HL-60 (cell line): ENCODE measurements around the gene EVA1C.
"Not testable (repeated sequence)": the region's sequence is repeated elsewhere in the genome, so short reads cannot be mapped to it uniquely, and the experiment has no call there.

Source experiments
- DNase-seq, 2 experiments: peaks; one replicate each; pipeline ENCODE4 v3.0.0-alpha.2; 2010 to 2020; ENCODE audit warnings: low read depth in 1 of 2, low spot score in 1 of 2
- H3K27ac ChIP-seq: fragments of 250-450 bp; sonication (Bioruptor Pico); replicated peaks from 2 replicates; pipeline ENCODE4 v1.5.1; 2020; ENCODE audit warnings: mild to moderate bottlenecking, moderate library complexity
- H3K27me3 ChIP-seq: fragments of 250-450 bp; sonication (Bioruptor Pico); 2 replicates; pipeline ENCODE4 v1.5.1; 2021; ENCODE audit warnings: mild to moderate bottlenecking, moderate library complexity; ENCODE audit not compliant: insufficient read depth, poor library complexity, severe bottlenecking
- H3K4me3 ChIP-seq: replicated peaks from 2 replicates; pipeline ENCODE4 v1.5.1; 2011; ENCODE audit warnings: mild to moderate bottlenecking, control low read depth, low read length; ENCODE audit not compliant: insufficient read depth
- GABPA ChIP-seq: IDR thresholded peaks from 2 replicates; pipeline ENCODE4 v1.6.1; 2012; ENCODE audit warnings: low read depth
- POLR2AphosphoS5 ChIP-seq: IDR thresholded peaks from 2 replicates; pipeline ENCODE4 v1.6.1; 2012; ENCODE audit warnings: low read depth
- REST ChIP-seq: IDR thresholded peaks from 2 replicates; pipeline ENCODE4 v1.6.1; 2012; ENCODE audit warnings: low read depth; ENCODE audit not compliant: insufficient replicate concordance
- SPI1 ChIP-seq: IDR thresholded peaks from 2 replicates; pipeline ENCODE4 v1.6.1; 2012; ENCODE audit warnings: low read depth, mild to moderate bottlenecking, borderline replicate concordance
- TF ChIP-seq, protein P1 (sequence below): IDR thresholded peaks from one replicate; pipeline ENCODE4 v1.5.1; 2011; ENCODE audit warnings: low read length, control low read depth, inconsistent platforms; ENCODE audit not compliant: insufficient read depth

The EVA1C gene

DNA sequence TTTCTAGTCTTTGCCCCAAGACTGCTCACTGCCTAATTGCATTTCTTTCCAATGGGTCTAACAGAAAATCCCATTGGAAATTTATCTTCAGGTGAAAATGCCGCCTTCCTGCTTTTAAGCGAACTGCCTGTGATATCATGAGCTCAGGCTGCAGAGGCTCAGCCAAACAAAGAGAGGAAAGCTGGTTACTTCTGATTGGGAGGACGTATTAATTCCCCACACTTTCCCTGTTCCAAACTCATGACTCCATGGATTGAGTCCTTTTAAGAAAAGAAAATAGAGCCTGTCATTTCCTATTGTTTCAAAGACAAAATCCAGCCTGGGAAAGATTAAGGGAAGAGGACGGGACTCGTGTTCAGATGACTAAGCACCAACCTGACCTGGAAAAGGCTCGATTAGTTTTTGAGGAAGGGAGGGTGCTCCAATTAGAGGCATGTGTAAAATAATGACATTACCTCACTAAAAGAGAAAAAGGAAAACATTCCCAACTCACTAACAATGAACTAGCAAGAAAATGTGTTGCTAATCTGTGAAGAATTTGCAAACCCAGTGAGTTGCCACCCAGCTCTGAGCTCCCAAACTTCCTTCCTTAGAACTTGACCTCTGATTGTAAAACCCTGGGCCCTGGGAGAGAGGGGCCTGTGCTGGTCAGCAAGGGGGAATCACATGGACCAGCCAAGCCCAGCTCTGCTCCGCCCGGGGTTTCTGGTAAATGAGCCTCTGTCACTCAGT lies 111.6 kb downstream of the EVA1C start:
- no peak for DNase-seq
- no peak overlapping the region for H3K4me3 ChIP-seq
- TF ChIP-seq, protein P1, sequence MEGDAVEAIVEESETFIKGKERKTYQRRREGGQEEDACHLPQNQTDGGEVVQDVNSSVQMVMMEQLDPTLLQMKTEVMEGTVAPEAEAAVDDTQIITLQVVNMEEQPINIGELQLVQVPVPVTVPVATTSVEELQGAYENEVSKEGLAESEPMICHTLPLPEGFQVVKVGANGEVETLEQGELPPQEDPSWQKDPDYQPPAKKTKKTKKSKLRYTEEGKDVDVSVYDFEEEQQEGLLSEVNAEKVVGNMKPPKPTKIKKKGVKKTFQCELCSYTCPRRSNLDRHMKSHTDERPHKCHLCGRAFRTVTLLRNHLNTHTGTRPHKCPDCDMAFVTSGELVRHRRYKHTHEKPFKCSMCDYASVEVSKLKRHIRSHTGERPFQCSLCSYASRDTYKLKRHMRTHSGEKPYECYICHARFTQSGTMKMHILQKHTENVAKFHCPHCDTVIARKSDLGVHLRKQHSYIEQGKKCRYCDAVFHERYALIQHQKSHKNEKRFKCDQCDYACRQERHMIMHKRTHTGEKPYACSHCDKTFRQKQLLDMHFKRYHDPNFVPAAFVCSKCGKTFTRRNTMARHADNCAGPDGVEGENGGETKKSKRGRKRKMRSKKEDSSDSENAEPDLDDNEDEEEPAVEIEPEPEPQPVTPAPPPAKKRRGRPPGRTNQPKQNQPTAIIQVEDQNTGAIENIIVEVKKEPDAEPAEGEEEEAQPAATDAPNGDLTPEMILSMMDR, result no peak
- TF ChIP-seq REST (no peak), SPI1 (no peak), POLR2AphosphoS5 (no peak), GABPA (no peak)
- H3K27me3 ChIP-seq, result no peaks in the 10 kb centered on the region
- H3K27ac ChIP-seq, result no peak overlapping the region

DNA sequence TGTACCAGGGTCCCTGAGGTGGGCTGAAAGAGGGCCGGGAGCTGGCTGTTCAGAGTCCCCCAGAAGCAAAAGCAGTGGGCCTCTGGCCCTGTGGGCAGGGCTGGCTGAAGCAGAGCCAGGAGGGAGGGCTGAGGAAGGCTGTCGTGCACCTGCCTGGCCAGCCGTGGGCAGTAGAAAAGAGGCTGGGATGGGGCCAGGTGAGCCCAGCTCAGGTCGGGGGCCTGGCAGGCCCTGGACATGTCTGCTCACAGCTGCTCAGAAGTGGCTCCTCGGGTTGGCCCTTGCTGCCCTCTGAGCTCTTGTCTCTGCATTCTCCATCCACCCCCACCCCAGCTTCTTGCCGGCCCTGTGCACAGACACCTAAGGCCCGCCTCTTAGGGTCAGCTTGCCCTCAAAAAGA lies 112.8 kb downstream of the EVA1C start:
- Histone ChIP-seq H3K27me3 (no peaks in the 10 kb centered on the region), H3K4me3 (no peak overlapping the region), H3K27ac (no peak overlapping the region)
- TF ChIP-seq, protein P1, result no peak
- no peak for TF ChIP-seq POLR2AphosphoS5
- TF ChIP-seq REST, result no peak
- no peak for DNase-seq

- no peaks in the 10 kb centered on the region for H3K27me3 ChIP-seq
- H3K27ac ChIP-seq, result no peak overlapping the region
- no peak for DNase-seq
- no peak for TF ChIP-seq REST
- H3K4me3 ChIP-seq, result no peak overlapping the region
These were observed 117.2 kb downstream of the EVA1C start for GRCh38 chr21:32529679-32530078.

GRCh38 chr21:32530809-32531208 lies 118.3 kb downstream of the EVA1C start:
- not testable (repeated sequence) for DNase-seq, H3K27ac ChIP-seq, H3K4me3 ChIP-seq, H3K27me3 ChIP-seq

- not testable (repeated sequence) for DNase-seq, H3K4me3 ChIP-seq, H3K27ac ChIP-seq, H3K27me3 ChIP-seq
These were observed 119.1 kb downstream of the EVA1C start for GRCh38 chr21:32531561-32531960.
